Common myeloid progenitor, CD34-positive (primary cell): Measurements from ENCODE around the gene SCARF1.

ENCODE experiments used
- CTCF ChIA-PET: fragments of 350-600 bp; sonication (Branson Sonifier 250); formaldehyde crosslinking; loops from one replicate; lab custom pipeline; 2021; ENCODE audit warnings: antibody characterized with exemption; lab: Charles Lee
- POLR2A ChIA-PET: fragments of 350-600 bp; sonication (Branson Sonifier 250); formaldehyde crosslinking; loops from one replicate; lab custom pipeline; 2021; ENCODE audit warnings: antibody characterized with exemption; lab: Charles Lee
- DNase-seq, 3 donors: peaks; one replicate each; pipeline versions ENCODE4 v3.0.0 to v3.0.0-alpha.2; 2013
- H3K27ac ChIP-seq, 2 experiments: 1 replicate in 1 of 2; 2 replicates in 1 of 2; pipeline ENCODE4 v1.7.0; 2013; ENCODE audit warnings: inconsistent platforms in 2 of 2, low read length in 2 of 2, mild to moderate bottlenecking in 2 of 2, low read depth in 1 of 2, moderate library complexity in 1 of 2; ENCODE audit not compliant: severe bottlenecking in 2 of 2, insufficient read depth in 1 of 2, poor library complexity in 1 of 2
- H3K27me3 ChIP-seq, 5 experiments: replicated peaks in 2 of 5; 1 replicate in 3 of 5; 2 replicates in 2 of 5; pipeline versions ENCODE4 v1.6.1 to v1.7.0; 2013; ENCODE audit warnings: low read length in 4 of 5, mild to moderate bottlenecking in 2 of 5, moderate library complexity in 2 of 5, inconsistent platforms in 1 of 5; ENCODE audit not compliant: insufficient read depth in 5 of 5, control insufficient read depth in 4 of 5
- H3K36me3 ChIP-seq, 4 experiments: 1 replicate in 2 of 4; 2 replicates in 2 of 4; pipeline versions ENCODE4 v1.6.1 to v1.7.0; 2013; ENCODE audit warnings: low read length in 3 of 4, control low read depth in 1 of 4, mild to moderate bottlenecking in 1 of 4; ENCODE audit not compliant: control insufficient read depth in 4 of 4, insufficient read depth in 4 of 4
- H3K4me1 ChIP-seq, 4 experiments: 1 replicate in 3 of 4; 2 replicates in 1 of 4; pipeline versions ENCODE4 v1.6.1 to v1.7.1; 2013; ENCODE audit warnings: low read length in 3 of 4, mild to moderate bottlenecking in 3 of 4, control low read depth in 1 of 4, inconsistent platforms in 1 of 4, moderate library complexity in 1 of 4; ENCODE audit not compliant: control insufficient read depth in 4 of 4, insufficient read depth in 4 of 4; ENCODE audit errors: control extremely low read depth in 1 of 4
- H3K4me3 ChIP-seq, 7 experiments: 1 replicate in 4 of 7; 2 replicates in 3 of 7; pipeline versions ENCODE4 v1.5.1 to v1.7.0; 2013; ENCODE audit warnings: mild to moderate bottlenecking in 7 of 7, low read length in 6 of 7, moderate library complexity in 6 of 7, inconsistent platforms in 2 of 7, low read depth in 2 of 7, control low read depth in 1 of 7; ENCODE audit not compliant: insufficient read depth in 4 of 7, control insufficient read depth in 1 of 7; ENCODE audit errors: extremely low read depth in 1 of 7
- H3K9me3 ChIP-seq, 5 experiments: 1 replicate in 4 of 5; 2 replicates in 1 of 5; pipeline versions ENCODE4 v1.6.1 to v1.7.1; 2013; ENCODE audit warnings: low read length in 4 of 5, mild to moderate bottlenecking in 2 of 5, inconsistent platforms in 1 of 5, low read depth in 1 of 5, moderate library complexity in 1 of 5; ENCODE audit not compliant: control insufficient read depth in 4 of 5, insufficient read depth in 2 of 5; ENCODE audit errors: control extremely low read depth in 1 of 5
- WGBS: methylation state at CpG from one replicate; pipeline ENCODE4 v1.1.5; 2013; ENCODE audit not compliant: insufficient coverage; 5-methylcytosine and 5-hydroxymethylcytosine counted together

The SCARF1 gene

GRCh38 chr17:1643999-1644492, 1.5 kb downstream of the SCARF1 start:
- Histone ChIP-seq H3K9me3 (no peaks in the 10 kb centered on the region), H3K36me3 (peaks cover 0 to 18% (median 6%) of the 10 kb centered on the region in 4 experiments), H3K4me3 (peak overlapping the region in 6 of 7 experiments; percentile 61 to 91 (median 76)), H3K4me1 (peaks cover 0 to 54% (median 53%) of the 10 kb centered on the region in 4 experiments), H3K27me3 (no peaks in the 10 kb centered on the region), H3K27ac (no peak overlapping the region)
- ChIA-PET CTCF (interaction anchor here (0.9 to 5.6 kb wide), 4 partner anchors 15 to 75 kb away, joined by 3 to 58 read pairs (median 4); partner anchors contain the start of gene SLC43A2), POLR2A (no interaction called here)
- 11% methylated on average over 11 of the region's 13 CpGs for WGBS
- no peak for DNase-seq

- no peaks in the 10 kb centered on the region for H3K27me3 ChIP-seq
- peaks cover 0 to 23% (median 10%) of the 10 kb centered on the region in 4 experiments for H3K36me3 ChIP-seq
- ChIA-PET CTCF (interaction anchor here (1.0 to 1.9 kb wide), 2 partner anchors 14 to 74 kb away, joined by 3 to 4 read pairs; no protein-coding TSS in a partner anchor), POLR2A (no interaction called here)
- H3K4me1 ChIP-seq = peaks cover 0 to 51% (median 50%) of the 10 kb centered on the region in 4 experiments
- WGBS = under 1% methylated on average over 51 of the region's 90 CpGs
- H3K4me3 ChIP-seq = peak overlapping the region; percentile 24 to 91 (median 70)
- H3K27ac ChIP-seq = no peak overlapping the region
- peak; percentile 43 to 71 (median 63) for DNase-seq
- H3K9me3 ChIP-seq = no peaks in the 10 kb centered on the region
Observed at GRCh38 chr17:1643293-1643998, 2.1 kb downstream of the SCARF1 start.

- CTCF ChIA-PET = interaction anchor here (0.6 to 1.8 kb wide), 5 partner anchors 8 to 1229 kb away, joined by 3 to 6 read pairs (median 5); partner anchors contain the start of genes RILP and SLC43A2
Observed at GRCh38 chr17:1641065-1641403, 4.5 kb downstream of the SCARF1 start.

GRCh38 chr17:1640329-1641064, 5.0 kb downstream of the SCARF1 start:
- Histone ChIP-seq H3K27me3 (no peaks in the 10 kb centered on the region), H3K36me3 (peaks cover 0 to 48% (median 31%) of the 10 kb centered on the region in 4 experiments), H3K4me3 (no peak overlapping the region), H3K27ac (no peak overlapping the region), H3K4me1 (peaks cover 0 to 23% (median 22%) of the 10 kb centered on the region in 4 experiments), H3K9me3 (no peaks in the 10 kb centered on the region)
- no peak for DNase-seq
- ChIA-PET POLR2A (no interaction called here), CTCF (interaction anchor here (0.7 to 1.8 kb wide), 6 partner anchors 8 to 63 kb away, joined by 3 to 6 read pairs (median 4); partner anchors contain the start of genes RILP and SLC43A2)
- WGBS = 97% methylated on average over 17 of the region's 23 CpGs

More at GRCh38 chr17:1641065-1641403, 4.5 kb downstream of the SCARF1 start:
- H3K27me3 ChIP-seq = no peaks in the 10 kb centered on the region
- POLR2A ChIA-PET = no interaction called here
- 98% methylated on average over 8 of the region's 12 CpGs for WGBS
- H3K4me1 ChIP-seq = peaks cover 0 to 28% (median 28%) of the 10 kb centered on the region in 4 experiments
- H3K9me3 ChIP-seq = no peaks in the 10 kb centered on the region
- peaks cover 0 to 43% (median 26%) of the 10 kb centered on the region in 4 experiments for H3K36me3 ChIP-seq
- no peak for DNase-seq
- H3K27ac ChIP-seq = no peak overlapping the region
- no peak overlapping the region for H3K4me3 ChIP-seq

GRCh38 chr17:1639549-1640180, 5.9 kb downstream of the SCARF1 start:
- H3K36me3 ChIP-seq = peaks cover 0 to 56% (median 39%) of the 10 kb centered on the region in 4 experiments
- H3K4me1 ChIP-seq = peaks cover 0 to 14% (median 14%) of the 10 kb centered on the region in 4 experiments
- POLR2A ChIA-PET = no interaction called here
- H3K27ac ChIP-seq = no peak overlapping the region
- 96% methylated on average over 11 of the region's 11 CpGs for WGBS
- CTCF ChIA-PET = interaction anchor here (0.7 to 1.8 kb wide), 4 partner anchors 8 to 63 kb away, joined by 3 to 6 read pairs (median 4); partner anchors contain the start of genes RILP and SLC43A2
- no peaks in the 10 kb centered on the region for H3K27me3 ChIP-seq
- no peak for DNase-seq
- no peaks in the 10 kb centered on the region for H3K9me3 ChIP-seq
- no peak overlapping the region for H3K4me3 ChIP-seq

GRCh38 chr17:1638624-1639300, 6.8 kb downstream of the SCARF1 start:
- Histone ChIP-seq H3K4me3 (no peak overlapping the region), H3K4me1 (peaks cover 0 to 5% (median 5%) of the 10 kb centered on the region in 4 experiments), H3K27ac (no peak overlapping the region), H3K27me3 (no peaks in the 10 kb centered on the region), H3K9me3 (no peaks in the 10 kb centered on the region), H3K36me3 (peaks cover 0 to 61% (median 41%) of the 10 kb centered on the region in 4 experiments)
- ChIA-PET POLR2A (no interaction called here), CTCF (interaction anchor here (1.0 kb wide), 1 partner anchor 9 kb away, joined by 3 read pairs; no protein-coding TSS in a partner anchor)
- no peak for DNase-seq
- WGBS = 95% methylated on average over 15 of the region's 19 CpGs
